ENCODE data around the gene HACD3.
"Not testable (repeated sequence)": the region's sequence is repeated elsewhere in the genome, so short reads cannot be mapped to it uniquely, and the experiment has no call there.

The HACD3 gene

DNA sequence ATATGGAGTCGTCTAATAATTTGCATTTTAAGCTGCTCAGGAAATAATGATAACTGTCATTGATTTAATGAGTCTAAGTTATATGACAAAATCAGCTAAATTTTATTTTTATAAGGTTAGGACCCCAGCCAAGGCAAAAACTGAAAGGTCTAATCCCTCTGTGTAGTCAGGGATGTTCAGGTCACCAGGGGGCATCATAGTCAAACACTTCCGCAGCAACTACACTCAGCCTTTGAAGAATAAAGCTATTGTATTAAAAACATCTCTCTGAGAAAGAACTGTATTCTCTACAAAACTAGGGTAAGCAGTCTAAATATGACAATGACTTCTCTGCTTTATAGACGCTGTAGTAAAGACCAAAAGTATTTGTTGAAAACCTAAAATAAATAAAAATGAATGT is 65.7 kb downstream of the HACD3 start:
- peak; percentile 18 for DNase-seq (ENCODE audit: insufficient read length, low spot score)
- FAIRE-seq = no peak

DNA sequence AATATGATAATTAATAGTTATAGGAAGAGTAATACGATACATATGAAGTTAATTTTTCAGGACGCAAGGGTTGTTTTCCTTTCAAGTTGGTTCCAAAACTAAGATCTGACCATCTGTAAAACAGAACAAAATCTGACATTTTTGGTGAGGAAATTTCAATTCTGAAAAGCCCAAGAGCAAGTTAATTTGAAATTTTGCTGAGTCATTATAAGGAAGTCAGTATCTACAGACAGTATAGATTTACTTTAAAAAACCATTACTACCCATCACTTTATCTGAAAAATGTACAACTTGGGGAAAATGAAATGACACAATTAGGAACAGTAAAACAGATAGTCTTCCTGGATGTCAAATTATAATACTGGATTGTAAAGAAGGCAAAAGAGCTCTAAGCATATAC is 68.2 kb downstream of the HACD3 start:
- no peak for FAIRE-seq
- no peak for DNase-seq (ENCODE audit: insufficient read length, low spot score)

DNA sequence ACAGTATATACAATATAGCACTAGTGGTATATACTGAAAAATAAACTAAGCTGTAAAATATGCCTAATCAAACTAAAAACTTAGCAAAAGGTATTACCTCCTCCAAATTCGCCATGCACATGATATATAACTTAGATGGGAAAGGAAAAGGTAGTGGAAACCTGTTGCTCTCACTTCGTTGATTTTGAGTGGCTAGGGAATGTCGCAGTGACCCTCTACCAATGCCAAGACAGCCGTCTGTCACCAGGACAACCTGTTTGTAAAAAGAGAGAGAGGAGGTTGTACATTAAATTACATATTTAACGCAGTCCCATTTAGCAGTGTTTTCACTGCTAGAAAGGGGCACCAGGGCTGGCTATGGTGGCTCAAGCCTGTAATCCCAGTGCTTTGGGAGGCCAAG is 69.4 kb downstream of the HACD3 start:
- DNase-seq (ENCODE audit: insufficient read length, low spot score) (no peak), FAIRE-seq (no peak)

DNA sequence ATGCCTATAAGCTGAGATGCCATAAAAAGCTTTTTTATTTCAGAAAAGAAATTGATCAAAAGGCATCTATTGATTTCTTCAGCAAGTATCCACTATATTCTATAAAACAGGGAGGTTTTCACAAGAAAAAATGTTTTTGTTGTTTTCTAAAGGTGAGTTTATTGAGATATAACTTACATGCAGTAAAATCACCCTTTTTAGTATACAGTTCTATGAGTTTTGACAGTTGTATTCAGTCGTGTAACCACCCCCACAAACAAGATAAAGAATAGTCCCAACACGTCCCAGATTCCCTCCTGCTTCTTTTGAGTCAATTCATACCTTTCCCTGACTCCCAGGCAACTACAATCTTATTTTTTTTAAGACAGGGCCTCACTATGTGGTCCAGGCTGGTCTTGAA is 72.9 kb downstream of the HACD3 start:
- FAIRE-seq (no peak), DNase-seq (ENCODE audit: insufficient read length, low spot score) (no peak)

DNA sequence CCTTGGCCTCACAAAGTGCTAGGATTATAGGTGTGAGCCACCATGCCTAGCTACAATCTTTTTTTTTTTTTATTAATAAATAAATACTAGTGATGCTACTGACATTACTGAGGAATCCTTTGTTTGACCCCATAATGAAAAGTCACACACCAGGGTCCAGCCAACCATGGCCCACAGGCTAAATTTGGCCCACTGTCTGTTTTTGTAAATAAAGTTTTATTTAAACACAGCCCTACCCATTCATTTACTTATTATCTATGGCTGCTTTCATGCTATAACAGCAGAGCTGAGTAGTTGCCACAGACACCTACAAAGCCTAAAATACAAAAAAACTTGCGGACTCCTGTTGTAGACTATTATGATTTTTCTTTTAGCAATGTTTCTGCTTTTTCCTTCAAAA is 73.3 kb downstream of the HACD3 start:
- FAIRE-seq = no peak
- no peak for DNase-seq (ENCODE audit: insufficient read length, low spot score)

DNA sequence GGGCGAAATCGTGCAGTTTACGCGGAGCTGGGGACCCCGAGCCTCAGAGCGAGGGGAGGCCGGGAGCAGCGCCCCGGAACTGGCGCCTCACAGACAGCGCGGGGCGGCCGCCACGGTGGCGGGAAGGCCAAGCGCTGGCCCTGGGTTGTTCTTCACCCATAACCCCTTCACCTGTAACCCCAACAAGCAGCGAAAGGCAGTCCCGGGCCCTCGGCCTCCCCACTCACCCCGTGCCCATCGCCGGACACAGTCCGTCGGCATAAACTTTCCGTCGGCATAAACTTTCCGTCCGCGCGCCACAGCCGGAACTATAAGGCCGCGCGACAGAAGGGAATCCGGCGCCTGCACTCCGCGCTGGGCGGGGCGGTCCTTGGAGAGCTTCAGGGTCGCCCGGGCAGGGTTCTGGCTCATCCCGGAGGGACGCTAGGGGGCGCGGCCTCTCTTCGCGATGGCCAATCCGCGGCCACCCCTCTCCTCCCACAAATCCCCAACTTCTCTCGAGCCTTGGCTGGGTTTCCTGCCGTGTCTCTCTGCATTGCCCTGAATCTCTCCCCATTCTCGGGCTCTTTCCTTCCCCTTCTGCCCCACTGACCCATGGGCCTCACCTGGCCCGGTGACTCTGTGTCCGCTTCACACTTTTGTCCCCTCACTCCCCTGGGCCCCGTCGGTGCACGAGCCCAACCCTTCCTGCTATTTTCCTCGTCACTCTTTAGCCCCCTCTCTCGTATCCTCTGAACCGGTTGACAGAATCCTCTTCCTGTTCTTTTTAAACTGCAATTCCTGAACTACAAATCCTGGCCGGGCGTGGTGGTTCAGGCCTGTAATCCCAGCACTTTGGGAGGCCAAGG is 80.8 kb downstream of the HACD3 start, which contains the start of gene INTS14:
INTS14 (minus strand) TSS at position 261 of the 848 bp plus-strand sequence. CDS start 3,751 bp downstream, outside the sequence.
- peak; percentile 67 for FAIRE-seq
- DNase-seq (ENCODE audit: insufficient read length, low spot score) = peak; percentile 96

DNA sequence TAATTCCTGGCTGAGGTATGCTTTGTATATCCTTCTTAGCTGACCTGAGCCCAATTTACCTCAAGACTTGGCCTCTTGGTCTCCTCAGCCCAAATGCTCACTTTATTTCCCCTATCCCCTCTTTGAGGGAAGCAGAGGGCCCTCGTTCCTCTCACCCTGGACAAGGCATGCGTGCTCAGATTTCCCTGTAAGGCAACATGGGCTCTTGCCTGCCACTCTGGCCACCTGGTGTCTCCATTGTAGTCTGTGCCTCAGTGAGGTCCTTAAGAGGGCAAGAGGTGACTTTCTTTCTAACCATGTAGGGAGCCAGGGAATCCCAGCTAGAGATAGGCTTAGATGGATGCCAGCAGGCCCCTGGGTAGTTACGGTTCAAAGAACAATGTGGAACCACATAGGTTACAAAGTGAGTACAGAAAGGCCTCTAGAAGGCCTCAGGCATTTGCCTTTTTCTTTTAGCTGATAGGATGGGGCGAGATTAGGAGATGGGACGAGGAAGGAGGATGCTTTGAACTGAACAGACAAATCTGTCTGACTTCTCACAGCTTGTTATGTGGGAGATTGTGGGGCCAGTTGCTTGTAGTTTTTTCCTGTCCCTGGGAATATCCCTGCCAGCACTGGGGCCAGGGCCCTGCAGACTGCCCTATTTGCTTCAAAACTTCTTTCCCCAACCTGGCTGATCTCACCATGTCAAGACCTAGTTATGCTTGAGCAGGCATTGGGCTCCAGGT is 81.8 kb downstream of the HACD3 start:
- no peak for DNase-seq (ENCODE audit: insufficient read length, low spot score)
- FAIRE-seq = no peak

DNA sequence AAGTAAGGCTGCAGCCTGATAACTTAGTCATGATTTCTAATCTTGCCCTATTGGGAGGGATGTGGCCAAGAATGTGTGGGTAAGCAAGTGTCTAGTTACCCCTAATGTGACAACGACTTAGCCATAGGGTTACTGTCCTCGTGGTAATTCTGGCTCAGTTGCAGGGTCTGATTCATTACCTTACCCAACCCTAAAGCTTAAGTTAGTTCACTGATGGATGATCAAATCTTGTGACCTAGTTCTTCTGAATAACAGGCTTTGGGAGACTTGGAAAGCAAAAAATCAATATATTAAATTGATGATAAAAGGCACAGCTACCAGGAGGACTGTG is 82.3 kb downstream of the HACD3 start:
- FAIRE-seq = no peak
- DNase-seq (ENCODE audit: insufficient read length, low spot score) = no peak

DNA sequence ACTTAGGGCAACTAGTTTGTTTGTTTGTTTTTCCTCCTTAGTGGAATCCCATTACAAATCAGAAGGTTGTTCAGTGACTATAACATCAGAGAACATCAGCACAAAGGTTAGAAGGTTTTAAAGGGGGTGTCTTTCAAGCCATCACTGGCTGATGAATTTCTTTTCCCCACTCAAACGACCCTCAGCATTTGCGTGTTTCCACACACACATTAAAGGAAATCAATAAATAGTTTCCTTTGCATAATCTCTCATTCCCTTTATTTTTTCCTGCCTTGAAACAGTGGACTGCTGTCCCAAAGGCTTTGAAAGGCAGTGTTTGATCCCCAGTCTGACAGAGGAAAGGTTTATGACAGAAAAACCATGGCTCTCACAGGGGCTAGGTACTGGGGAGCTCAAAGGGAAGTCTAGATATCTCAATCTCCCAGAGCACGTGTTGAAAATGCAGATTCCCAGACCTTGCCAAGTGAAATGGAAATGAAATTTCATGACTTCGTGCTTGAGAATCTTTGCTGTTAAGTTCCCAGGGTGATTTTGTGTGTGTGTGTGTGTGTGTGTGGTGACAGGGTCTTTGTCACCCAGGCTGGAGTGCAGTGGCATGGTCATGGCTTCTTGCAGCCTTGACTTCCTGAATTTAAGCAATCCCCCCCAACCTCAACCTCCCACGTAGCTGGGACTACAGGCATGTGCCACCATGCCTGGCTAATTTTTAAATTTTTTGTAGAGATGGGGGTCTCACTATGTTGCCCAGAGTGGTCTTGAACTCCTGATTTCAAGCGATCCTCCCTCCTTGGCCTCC is 82.9 kb downstream of the HACD3 start:
- FAIRE-seq (no peak), DNase-seq (ENCODE audit: insufficient read length, low spot score) (no peak)

DNA sequence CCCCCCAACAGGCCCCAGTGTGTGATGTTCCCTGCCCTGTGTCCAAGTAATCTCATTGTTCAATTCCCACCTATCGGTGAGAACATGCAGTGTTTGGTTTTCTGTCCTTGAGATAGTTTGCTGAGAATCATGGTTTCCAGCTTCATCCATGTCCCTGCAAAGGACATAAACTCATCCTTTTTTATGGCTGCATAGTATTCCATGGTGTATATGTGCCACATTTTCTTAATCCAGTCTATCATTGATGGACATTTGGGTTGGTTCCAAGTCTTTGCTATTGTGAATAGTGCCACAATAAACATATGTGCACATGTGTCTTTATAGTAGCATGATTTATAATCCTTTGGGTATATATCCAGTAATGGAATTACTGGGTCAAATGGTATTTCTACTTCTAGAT is 85.6 kb downstream of the HACD3 start:
- not testable (repeated sequence) for DNase-seq (ENCODE audit: insufficient read length, low spot score); FAIRE-seq

DNA sequence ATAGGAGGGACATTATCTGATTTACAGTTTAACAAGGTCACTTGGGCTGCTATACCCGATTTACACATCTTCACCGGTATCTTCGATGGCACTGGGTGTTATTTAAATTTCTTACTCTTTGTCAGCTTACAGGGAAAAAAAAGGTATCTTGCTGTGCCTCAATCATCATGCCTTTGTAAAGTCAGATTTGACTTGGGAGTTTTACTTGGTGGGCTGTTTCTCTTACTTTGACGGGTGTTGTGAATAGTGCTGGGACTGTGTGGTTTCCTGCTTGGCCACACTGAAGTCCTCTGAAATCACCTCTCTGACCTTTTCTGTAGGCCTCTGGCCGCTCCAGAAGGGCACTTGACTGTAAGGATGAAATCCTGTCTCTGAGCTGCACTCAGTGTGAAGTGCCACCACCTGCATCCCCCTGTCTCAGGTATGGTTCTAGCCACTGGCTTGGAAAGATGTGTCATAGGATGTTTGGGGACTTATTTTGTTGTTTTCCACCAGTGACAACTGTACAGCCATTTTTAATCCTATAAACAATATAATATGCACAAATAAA is 88.4 kb downstream of the HACD3 start:
- FAIRE-seq = no peak
- no peak for DNase-seq (ENCODE audit: insufficient read length, low spot score)

DNA sequence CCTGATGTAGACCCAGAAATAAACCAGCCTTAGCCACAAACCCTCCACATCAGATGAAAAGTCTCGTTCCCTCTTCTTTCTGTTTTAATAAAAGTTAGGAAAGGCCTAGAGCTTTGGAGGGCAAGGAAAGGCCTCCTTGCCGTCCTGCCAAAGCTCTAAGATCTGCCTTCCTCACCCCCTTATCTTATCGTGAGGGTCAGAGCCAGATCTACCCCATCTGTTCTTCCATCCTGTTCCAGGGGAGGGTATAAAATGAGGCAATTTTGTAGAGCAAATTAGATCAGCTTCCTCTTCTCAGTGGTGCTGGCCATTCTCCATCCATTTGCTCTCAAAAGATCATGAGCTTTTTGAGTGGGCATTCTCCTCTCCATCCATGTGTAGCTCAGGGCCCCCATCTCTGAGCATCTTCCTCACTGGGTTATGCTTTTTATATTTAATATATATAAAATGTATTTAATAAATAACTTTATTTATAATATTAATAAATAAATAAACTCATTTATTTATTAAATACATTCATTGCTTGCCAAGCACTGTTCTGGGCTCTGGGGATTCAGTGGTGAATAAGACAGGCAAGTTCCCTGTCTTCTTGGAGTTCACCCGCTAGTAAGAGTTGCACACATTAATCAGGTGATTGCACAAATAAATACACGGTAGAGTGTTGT is 89.5 kb downstream of the HACD3 start:
- DNase-seq (ENCODE audit: insufficient read length, low spot score) = no peak
- FAIRE-seq = no peak

DNA sequence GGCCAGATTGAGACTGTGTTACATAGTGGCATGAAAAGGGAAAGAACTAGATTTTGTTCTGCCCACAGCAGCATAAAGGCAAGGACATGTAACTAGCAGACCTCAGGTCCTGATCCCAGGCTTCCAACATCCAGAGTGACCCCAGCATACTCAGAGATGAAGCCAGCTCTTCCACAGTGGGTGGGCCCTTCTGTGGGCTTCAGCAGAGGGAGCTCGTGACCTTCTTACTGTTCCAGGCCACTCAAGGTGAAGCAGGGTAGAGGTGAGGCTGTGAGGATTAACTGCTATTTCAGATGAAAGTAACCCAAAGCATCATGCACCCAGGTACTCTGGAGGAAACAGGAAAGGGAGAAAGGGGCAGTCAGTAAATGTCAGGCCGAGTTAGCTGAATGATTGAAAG is 90.6 kb downstream of the HACD3 start:
- DNase-seq (ENCODE audit: insufficient read length, low spot score) (no peak), FAIRE-seq (no peak)

DNA sequence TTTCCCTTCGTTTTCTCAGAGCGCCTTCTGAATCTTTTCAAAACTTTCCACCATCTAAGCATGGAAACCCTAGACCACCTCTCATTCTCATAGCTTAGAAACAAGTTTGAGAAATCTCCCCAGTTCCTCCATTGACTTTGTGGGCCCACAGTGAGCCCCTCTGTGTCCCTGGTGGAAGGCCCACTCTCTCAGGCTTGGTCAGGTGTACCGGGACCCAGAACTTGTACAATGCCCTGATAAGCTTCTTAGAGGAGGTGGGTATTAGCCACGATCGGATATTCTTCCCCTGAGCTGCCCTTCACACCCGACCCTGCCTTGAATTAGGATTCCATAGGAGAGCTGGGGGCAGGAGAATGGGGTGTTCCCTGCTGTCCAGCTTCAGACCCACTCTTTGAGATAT is 91.4 kb downstream of the HACD3 start, which contains the start of gene SLC24A1:
SLC24A1 (plus strand) TSS at position 301 of the 400 bp plus-strand sequence. CDS start 2,143 bp downstream, outside the sequence.
- DNase-seq (ENCODE audit: insufficient read length, low spot score) = no peak
- no peak for FAIRE-seq

DNA sequence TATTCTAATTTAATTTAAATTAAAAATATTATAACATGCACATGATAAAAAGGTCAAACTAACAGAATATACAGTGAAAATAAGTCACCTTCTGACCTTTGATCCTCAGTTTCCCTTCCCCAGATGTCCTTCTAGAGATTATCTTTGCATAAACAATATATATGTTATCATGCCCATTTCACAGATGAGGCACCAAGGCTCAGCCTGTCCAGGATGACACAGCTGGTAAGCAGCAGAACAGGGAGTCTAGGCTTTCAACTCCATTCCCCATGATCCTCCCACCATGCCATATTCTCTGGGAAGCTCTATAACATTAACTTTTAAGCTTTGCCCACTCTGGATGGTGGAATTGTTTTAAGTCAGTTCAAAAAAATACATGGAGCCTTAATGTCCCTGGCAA is 92.8 kb downstream of the HACD3 start:
- DNase-seq (ENCODE audit: insufficient read length, low spot score) (no peak), FAIRE-seq (no peak)

DNA sequence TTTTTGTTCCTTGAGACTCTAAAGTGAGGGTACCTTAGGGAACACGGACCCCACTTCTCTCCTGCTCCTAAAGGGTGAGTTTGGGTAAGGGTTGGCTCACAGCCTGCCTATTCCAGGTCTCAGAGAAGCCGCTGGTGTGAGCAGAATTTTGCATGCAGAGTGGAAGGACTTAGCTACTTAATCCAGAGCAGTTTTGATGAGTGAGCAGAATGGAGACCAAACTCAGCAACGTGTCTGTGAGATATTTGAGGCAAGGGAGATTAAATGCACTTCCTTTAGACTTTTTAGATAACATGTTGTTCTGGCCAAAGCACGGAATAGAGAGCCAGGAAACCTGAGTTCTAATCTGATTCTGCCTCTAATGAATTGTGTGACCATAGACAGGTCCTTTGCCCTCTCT is 96.6 kb downstream of the HACD3 start:
- FAIRE-seq (no peak), DNase-seq (ENCODE audit: insufficient read length, low spot score) (no peak)
